ENCODE results near the gene CYP3A7.
A peak's percentile ranks its signal among the peaks of the same experiment; 100 is the strongest.
"Not testable (repeated sequence)": the region's sequence is repeated elsewhere in the genome, so short reads cannot be mapped to it uniquely, and the experiment has no call there.

CYP3A7 gene

DNA sequence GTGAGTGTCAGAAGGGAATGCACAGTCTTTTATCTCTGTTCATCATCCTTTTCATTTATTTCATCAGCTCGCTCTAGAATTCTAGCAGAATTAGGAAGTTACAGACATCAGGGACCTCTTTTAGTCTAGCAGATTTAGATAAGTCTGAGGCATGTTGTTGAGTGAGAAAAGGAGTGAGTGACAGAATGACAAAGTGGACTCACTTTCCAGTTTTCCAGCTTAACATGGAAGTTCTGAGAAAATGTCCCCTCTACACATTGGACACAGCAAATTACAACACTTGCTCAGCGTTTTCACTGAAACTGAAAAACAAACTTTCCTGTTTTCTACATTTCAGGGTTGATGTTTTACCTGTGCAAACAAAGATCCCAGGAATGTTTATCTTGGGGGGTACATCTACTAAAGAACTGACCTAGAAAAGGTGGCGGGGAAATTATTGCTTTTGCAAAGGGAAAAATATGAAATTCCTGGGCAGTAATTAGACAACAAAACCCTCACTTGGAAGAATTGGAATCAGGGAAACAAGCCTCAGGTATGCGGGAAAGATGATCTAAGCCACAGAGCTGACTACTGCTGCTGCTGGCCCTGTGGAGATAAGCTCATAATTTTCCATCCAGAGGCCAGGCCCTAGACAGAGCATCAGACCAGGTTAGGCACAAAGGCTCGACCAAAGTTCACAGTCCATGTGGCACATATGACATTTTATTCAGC, 40.6 kb downstream of the CYP3A7 start:
- H3K4me1 Mint-ChIP-seq: peaks cover 26% of the 10 kb centered on the region
- DNase-seq (no peak), ATAC-seq (no peak)
- H3K4me3 Mint-ChIP-seq: no peak overlapping the region
- no peak overlapping the region for H3K27ac Mint-ChIP-seq
- H3K27me3 Mint-ChIP-seq: no peaks in the 10 kb centered on the region
- H3K9me3 Mint-ChIP-seq: no peaks in the 10 kb centered on the region

- Mint-ChIP-seq H3K27me3 (no peaks in the 10 kb centered on the region), H3K4me3 (no peak overlapping the region), H3K27ac (no peak overlapping the region), H3K9me3 (no peaks in the 10 kb centered on the region), H3K4me1 (peaks cover 26% of the 10 kb centered on the region)
- ATAC-seq: no peak
- DNase-seq: peak in 1 of 2 donors; percentile 10
Measured at GRCh38 chr7:99693427-99694200, 41.4 kb downstream of the CYP3A7 start.

GRCh38 chr7:99693100-99693426, 41.9 kb downstream of the CYP3A7 start:
- H3K4me1 Mint-ChIP-seq: peaks cover 26% of the 10 kb centered on the region
- no peak overlapping the region for H3K4me3 Mint-ChIP-seq

DNA sequence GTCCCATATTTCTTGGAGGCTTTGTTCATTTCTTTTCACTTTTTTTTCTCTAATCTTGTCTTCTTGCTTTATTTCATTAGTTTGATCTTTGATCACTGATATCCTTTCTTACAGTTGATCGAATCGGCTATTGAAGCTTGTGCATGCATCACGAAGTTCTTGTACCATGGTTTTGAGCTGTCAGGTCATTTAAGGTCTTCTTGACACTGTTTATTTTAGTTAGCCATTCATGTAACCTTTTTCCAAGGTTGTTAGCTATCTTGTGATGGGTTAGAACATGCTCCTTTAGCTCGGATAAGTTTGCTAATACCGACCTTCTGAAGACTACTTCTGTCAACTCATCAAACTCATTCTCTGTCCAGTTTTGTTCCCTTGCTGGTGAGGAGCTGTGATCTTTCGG, 42.4 kb downstream of the CYP3A7 start:
- H3K4me1 Mint-ChIP-seq: peaks cover 26% of the 10 kb centered on the region
- not testable (repeated sequence) for H3K27me3 Mint-ChIP-seq, ATAC-seq, H3K4me3 Mint-ChIP-seq, H3K9me3 Mint-ChIP-seq, DNase-seq, H3K27ac Mint-ChIP-seq

More at GRCh38 chr7:99693100-99693426, 41.9 kb downstream of the CYP3A7 start:
- no peaks in the 10 kb centered on the region for H3K9me3 Mint-ChIP-seq
- no peak for ATAC-seq
- H3K27me3 Mint-ChIP-seq: no peaks in the 10 kb centered on the region
- DNase-seq: no peak
- no peak overlapping the region for H3K27ac Mint-ChIP-seq

- ATAC-seq, H3K9me3 Mint-ChIP-seq, DNase-seq, H3K27ac Mint-ChIP-seq, H3K27me3 Mint-ChIP-seq, H3K4me3 Mint-ChIP-seq: not testable (repeated sequence)
- peaks cover 26% of the 10 kb centered on the region for H3K4me1 Mint-ChIP-seq
Measured at GRCh38 chr7:99691658-99692057, 43.3 kb downstream of the CYP3A7 start.

DNA sequence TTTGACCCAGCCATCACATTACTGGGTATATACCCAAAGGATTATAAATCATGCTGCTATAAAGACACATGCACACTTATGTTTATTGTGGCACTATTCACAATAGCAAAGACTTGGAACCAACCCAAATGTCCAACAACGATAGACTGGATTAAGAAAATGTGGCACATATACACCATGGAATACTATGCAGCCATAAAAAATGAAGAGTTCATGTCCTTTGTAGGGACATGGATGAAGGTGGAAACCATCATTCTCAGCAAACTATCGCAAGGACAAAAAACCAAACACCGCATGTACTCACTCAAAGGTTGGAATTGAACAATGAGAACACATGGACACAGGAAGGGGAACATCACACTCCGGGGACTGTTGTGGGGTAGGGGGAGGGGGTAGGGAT, 44.1 kb downstream of the CYP3A7 start:
- not testable (repeated sequence) for H3K4me3 Mint-ChIP-seq, H3K9me3 Mint-ChIP-seq, H3K27ac Mint-ChIP-seq, DNase-seq, H3K27me3 Mint-ChIP-seq, ATAC-seq
- peaks cover 27% of the 10 kb centered on the region for H3K4me1 Mint-ChIP-seq

GRCh38 chr7:99685871-99686608, 49.0 kb downstream of the CYP3A7 start:
- H3K4me1 Mint-ChIP-seq, H3K27me3 Mint-ChIP-seq, ATAC-seq, DNase-seq, H3K27ac Mint-ChIP-seq, H3K4me3 Mint-ChIP-seq: not testable (repeated sequence)
- peaks cover 4 to 14% of the 10 kb centered on the region in 2 donors for H3K9me3 Mint-ChIP-seq

- no peak for DNase-seq
- peaks cover 4 to 14% of the 10 kb centered on the region in 2 donors for H3K9me3 Mint-ChIP-seq
- H3K27ac Mint-ChIP-seq: no peak overlapping the region
- no peak overlapping the region for H3K4me3 Mint-ChIP-seq
- ATAC-seq: no peak
- no peaks in the 10 kb centered on the region for H3K27me3 Mint-ChIP-seq
- H3K4me1 Mint-ChIP-seq: peaks cover 5% of the 10 kb centered on the region
Measured at GRCh38 chr7:99685129-99685758, 49.8 kb downstream of the CYP3A7 start.

DNA sequence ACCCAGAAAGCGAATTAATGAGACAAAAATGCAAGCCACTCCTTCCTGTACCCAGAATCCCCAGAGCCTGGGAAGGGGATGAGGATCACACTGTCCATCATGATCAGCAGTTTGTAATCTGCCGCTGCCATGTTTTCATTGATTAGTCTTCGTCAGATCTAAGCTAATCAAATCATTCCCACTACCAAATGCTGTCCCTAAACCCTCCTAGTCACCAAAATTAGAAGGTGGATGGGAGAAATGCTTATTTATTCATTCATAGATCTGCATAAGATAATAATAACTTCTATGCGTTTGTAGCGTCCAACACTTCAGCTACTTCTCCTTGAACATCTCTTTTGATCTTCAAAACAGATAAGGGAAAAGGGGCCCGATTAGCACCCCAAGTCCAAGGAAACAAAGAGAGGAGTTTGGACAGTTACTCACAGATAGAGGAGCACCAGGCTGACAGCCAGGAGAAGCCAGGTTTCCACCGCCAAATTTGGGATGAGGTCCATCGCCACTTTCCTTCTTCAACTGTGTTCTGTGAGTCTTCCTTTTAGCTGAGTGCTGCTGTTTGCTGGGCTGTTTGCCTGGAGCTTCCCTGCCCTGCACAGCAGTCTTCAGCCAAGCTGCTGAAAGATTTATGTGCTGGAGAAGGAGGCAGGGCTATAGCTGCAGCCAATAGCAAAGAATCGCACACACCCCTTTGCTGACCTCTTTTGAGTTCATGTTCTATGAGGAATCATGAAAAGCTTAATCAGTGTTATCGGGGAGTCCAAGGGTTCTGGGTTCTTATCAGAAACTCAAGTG, 55.4 kb downstream of the CYP3A7 start, which contains the start of gene CYP3A5:
Gene CYP3A5, minus strand, starts transcription at position 597 of the 792 bp plus-strand sequence. Its CDS starts 100 bp downstream, at position 497.
- H3K27me3 Mint-ChIP-seq: no peaks in the 10 kb centered on the region
- no peak for DNase-seq
- no peak within 1 kb of the TSS for H3K4me3 Mint-ChIP-seq

DNA sequence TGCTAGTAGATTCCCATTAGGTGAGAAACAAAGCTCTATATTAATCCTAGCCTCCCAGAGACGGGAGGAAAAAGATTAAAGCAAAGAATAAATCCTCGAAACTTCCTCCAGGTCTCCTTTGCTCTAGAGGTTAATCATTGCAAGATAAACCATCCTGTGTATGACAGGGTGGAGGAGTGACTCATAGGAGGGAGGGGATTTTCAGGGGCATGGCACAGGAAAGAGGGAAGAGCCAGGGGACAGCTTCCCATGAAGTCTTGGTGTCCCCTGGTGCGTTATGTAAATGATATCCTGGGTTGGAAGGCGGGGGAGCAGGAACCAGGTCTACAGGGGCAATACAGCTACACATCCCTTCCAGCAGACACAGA, 56.0 kb downstream of the CYP3A7 start:
- Mint-ChIP-seq H3K4me1 (peaks cover 35% of the 10 kb centered on the region), H3K27ac (no peak overlapping the region)

More for the DNA sequence above, 55.4 kb downstream of the CYP3A7 start, which contains the start of gene CYP3A5:
- Mint-ChIP-seq H3K4me1 (peaks cover 29% of the 10 kb centered on the region), H3K27ac (peak within 1 kb of the TSS in 1 of 2 donors; percentile 13), H3K9me3 (peaks cover 0 to 7% of the 10 kb centered on the region in 2 donors)
- no peak for ATAC-seq

GRCh38 chr7:99677648-99678045, 57.3 kb downstream of the CYP3A7 start:
- DNase-seq: no peak
- H3K4me1 Mint-ChIP-seq: peaks cover 38% of the 10 kb centered on the region
- ATAC-seq: no peak
- H3K9me3 Mint-ChIP-seq: peaks cover 0 to 7% of the 10 kb centered on the region in 2 donors
- H3K27me3 Mint-ChIP-seq: no peaks in the 10 kb centered on the region
- no peak overlapping the region for H3K4me3 Mint-ChIP-seq
- H3K27ac Mint-ChIP-seq: no peak overlapping the region

More for the DNA sequence above, 56.0 kb downstream of the CYP3A7 start:
- DNase-seq (no peak), ATAC-seq (no peak)
- no peak overlapping the region for H3K4me3 Mint-ChIP-seq
- H3K27me3 Mint-ChIP-seq: no peaks in the 10 kb centered on the region
- H3K9me3 Mint-ChIP-seq: peaks cover 0 to 7% of the 10 kb centered on the region in 2 donors

DNA sequence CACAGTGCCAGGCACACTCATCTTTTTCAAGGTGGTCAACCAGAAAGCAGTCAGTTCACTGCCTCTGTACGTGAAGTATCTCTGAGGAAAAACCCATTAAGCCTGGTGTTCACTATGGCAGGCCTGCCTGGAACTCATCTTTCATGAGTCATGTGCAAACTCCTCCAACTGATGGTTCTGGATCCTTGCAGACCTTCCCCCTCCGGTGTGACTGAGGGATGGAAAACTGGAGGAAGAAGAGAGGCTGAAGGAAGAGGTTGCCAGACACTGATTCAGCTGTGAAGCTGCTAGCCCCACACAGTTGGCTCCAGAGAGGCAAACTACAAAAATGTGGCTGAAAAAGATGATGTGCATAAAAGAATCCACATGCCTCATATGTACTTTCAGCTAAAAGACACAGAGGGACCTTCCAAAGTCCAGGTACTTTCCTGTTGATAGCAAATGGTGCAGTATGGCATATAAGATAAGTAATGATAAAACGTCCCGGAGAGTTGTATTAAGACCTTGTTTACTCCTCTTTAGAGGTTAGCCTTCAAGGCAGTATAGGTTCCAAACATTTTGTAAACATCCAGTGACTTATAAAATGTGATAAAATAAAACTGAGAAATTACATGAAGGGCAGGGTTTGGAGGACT, 57.9 kb downstream of the CYP3A7 start:
- DNase-seq (no peak), ATAC-seq (no peak)
- Mint-ChIP-seq H3K27me3 (no peaks in the 10 kb centered on the region), H3K9me3 (peaks cover 0 to 3% of the 10 kb centered on the region in 2 donors), H3K4me3 (no peak overlapping the region), H3K4me1 (peaks cover 38% of the 10 kb centered on the region), H3K27ac (no peak overlapping the region)

- Mint-ChIP-seq H3K4me3 (peak overlapping the region in 1 of 2 donors; percentile 31), H3K9me3 (no peaks in the 10 kb centered on the region), H3K4me1 (peaks cover 38% of the 10 kb centered on the region), H3K27ac (peak overlapping the region; percentile 86 to 95), H3K27me3 (no peaks in the 10 kb centered on the region)
- peak; percentile 63 for ATAC-seq
- DNase-seq: no peak
Measured at GRCh38 chr7:99674995-99675742, 59.8 kb downstream of the CYP3A7 start.

DNA sequence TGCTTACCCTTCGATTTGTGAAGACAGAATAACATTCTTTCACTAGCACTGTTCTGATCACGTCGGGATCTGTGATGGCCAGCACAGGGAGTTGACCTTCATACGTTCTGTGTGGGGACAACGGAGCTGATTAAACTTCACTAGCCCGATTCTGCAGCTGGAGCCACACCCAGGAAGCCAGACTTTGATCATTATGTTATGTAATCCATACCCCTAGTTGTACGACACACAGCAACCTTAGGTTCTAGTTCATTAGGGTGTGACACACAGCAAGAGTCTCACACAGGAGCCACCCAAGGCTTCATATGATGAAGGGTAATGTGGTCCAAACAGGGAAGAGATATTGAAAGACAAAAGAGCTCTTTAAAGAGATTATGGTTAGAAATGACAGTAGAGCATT, 62.4 kb downstream of the CYP3A7 start:
- Mint-ChIP-seq H3K27me3 (no peaks in the 10 kb centered on the region), H3K4me1 (peaks cover 31% of the 10 kb centered on the region), H3K9me3 (no peaks in the 10 kb centered on the region), H3K4me3 (no peak overlapping the region), H3K27ac (no peak overlapping the region)
- DNase-seq (no peak), ATAC-seq (no peak)

Measured in stimulated activated naive CD8-positive, alpha-beta T cell treated with anti-CD3 and anti-CD28 coated beads, Interleukin-15, amount 100 ng/mL, for 72 hours (primary cell).